ENCODE results near the gene PNKP.
A peak's percentile ranks its signal among the peaks of the same experiment; 100 is the strongest.

The PNKP gene

DNA sequence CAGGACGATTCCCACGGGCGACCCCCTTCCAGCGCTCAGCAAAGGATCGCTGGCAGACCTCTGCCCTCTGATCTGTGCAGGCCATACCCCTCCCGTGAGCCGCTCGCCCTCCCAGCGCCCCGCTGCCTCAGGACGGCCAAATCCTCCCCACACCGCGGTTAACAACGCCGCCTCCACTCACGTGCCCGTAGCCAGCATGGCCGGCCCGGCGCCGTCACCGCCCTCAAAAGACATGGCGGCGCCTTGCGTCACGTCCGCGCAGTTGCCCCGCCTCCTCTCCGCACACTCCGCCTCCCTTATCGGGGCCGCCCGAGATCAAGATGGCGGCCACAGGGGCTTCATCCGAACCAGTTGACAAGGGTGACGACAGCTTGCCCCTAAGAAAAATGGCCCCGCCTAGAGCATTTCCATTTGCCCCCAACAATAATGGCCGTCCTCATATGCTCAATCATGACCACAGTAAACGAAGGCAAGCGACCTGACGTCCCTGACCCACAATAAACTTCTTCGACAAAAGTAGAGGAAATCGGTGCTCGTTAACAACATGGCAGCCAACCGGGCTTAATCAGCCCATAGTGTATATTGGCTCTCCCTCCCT, 9.1 kb upstream of the PNKP start:
- peak; percentile 95 to 97 (median 96) for DNase-seq (ENCODE audit: low read depth in 3 of 3)

DNA sequence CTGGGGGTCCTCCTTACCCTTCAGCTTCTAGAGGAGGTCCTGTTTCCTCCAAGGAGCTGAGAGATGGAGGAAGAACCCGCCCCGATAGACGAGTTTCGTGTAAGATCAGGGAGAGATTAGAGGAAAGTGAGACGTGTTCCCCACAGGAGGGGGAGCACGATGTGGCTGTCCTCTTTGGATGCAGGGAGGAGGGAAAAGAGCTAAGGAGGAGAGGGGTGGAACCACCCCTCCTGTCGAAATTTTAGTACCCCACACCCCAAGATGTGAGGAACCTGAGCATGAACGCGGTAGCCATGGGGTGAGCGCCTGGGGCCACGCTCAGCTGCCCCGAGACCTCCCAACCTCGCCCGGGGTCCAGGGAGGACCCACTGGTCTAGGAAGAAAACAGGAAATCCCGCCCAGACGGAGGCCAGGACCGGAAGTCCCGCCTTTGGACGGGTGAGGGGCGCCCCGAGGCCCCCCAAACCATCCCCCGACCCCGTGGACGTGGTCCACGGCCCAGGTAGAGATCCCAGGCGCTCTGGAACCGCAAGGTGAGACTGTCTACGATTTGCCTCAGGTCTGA, 8.6 kb upstream of the PNKP start:
- peak in 2 of 3 donors; percentile 18 to 46 for DNase-seq (ENCODE audit: low read depth in 3 of 3)

DNA sequence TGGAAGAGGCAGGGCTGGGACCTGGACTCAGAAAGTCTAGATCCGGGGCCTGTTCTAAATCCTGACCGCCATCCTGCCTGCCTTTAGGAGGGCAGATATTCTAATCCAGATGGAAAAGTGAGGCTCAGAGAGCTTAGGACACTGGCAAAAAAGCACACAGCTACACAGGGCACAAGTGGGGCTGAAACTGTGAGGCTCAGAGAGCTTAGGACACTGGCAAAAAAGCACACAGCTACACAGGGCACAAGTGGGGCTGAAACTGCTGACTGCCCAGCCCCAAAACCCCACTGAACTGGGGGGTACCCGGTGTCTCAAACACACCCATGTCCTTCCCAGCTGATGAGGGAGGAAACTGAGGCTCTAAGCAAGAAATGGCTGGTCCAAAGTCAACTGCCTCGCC, 7.8 kb upstream of the PNKP start:
- DNase-seq (ENCODE audit: low read depth in 3 of 3), result no peak

DNA sequence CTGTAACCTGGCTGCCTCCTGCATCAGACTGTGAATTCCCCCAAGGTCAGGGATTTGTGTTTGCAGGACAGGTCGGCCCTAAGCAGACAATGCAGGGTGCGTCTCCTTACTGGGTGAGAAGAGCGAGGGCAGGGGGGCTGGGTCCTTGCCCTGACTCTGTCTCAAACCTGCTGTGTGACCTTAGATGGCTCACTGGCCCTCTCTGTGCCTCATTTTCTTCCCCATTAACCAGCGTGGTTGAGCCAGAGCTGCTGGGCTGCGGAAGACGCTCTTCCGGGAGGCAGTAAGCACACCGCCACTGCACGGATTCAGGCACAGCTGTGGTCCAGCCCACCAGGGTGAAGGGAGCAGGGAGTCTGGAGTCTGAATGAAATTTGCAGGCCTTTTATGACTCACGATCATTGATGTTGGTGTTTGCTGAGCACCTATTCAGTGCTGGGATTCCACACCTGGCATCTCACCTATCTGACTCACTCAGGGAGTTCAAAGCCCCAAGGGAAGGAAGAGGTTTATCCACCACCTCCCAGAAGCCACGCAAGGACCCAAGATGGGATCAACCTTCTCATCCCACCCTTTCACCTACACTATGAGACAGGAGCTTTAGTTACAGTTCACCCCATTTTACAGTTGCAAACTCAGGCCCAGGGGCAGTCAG, 7.3 kb upstream of the PNKP start:
- no peak for DNase-seq (ENCODE audit: low read depth in 3 of 3)

DNA sequence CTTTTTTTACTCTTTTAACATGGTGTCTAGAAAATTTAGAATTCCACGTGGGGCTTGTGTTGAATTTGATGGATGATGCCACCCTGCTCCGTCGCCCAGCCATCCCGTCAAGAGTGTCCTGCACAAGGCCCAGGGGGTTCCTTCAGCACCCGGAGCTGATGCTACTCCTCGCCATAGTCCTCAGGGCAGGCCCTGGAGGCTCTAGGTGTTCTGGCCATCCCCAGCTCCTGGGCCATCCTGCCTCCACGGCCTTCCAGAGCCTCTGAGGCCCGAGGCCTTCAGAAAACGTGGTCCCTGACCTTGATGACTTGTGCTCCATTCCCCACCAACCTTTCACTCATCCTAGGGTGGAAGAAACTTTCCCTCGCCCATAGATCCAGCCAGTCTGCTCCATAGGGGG, 6.5 kb upstream of the PNKP start:
- no peak for DNase-seq (ENCODE audit: low read depth in 3 of 3)

DNA sequence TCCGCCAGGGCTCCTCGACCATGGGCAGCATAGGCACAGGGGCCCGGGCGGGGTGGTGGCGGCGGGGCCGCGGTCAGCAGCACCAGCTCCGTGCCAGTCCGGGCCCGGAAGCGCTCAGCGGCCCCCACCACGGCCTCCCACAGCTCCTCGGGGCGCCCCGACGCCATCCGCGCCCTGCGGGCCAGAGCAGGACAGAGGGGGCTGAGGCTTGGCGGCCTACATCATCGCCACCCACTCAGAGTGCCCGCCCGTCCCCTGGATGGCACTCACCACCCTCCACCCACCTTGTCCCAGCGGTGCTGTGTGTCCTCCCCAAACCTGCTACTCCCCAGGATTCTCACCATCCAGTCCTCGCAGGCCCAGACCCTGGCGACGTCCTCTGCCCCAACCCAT, 5.7 kb upstream of the PNKP start:
- no peak for DNase-seq (ENCODE audit: low read depth in 3 of 3)

DNA sequence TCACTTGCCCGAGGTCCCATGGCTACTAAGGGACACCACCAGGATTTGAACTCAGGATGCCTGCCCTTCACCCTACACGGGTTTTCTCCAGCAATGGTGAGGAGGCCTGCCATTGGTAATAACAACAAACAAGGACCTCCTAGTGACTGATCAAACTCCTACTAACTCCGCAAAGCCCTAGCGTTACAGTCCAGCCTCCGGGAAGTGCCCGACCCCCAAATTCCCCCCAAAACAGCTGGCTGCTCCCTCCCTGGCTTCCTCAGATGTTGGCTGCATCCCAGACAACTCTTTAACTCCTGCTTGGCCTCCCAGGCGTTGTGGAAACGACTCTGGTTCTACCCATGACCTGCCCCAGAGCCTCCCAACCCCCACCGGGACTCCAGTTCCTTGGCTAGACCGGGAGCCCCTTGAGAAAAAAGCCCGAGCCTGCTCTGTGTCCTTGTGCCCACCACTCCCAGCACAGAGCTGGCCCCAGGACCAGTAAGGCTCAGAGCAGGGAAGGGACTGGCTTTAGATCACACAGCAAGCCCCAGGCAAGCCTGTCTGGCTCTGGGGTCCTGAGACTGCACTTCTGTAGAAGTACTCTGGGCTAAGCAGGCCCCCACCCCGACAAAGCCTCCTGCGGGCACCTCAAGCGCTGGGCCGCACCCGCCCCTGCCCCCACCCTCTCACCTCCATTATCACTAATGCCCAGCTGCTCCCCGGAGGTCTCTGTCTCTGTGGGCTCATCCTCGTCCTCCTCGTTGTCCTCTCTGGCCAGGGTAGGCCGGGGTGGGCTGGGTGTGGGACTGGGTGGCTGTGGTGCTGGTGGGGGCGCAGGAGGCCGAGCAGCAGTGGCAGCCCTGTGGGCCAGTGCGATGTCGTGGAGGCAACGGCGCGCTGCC, 5.1 kb upstream of the PNKP start:
- DNase-seq (ENCODE audit: low read depth in 3 of 3), result no peak

DNA sequence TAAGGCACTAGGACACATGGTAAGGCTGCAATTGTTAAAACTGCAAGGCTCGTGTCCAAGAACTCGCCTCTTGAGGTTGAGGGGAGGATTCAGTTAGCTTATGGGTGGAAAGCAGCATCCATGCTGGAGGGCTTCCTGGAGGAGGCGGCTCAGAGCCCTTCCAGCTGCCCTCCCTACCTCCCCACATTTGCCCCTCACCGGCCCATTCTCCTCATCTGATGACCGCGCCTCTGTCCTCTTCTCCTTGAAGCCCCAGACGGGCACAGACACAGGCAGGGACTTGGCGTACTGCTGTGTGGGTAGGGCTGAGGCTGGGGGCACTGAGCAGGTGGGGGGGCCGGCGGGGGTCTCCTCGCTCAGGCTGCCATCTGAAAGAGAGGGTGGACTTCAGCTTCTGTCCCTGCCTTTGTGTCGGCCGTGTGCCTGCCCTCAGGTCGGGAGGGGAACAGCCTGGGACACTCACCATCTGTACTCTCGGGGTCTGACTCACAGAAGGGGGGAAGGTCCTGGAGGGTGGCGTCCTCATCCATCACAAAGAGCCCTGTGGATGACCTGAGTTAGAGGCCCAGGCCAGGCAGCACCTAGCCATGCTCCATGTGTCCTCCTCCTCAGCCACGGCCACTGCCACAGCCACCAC, 4.1 kb upstream of the PNKP start:
- no peak for DNase-seq (ENCODE audit: low read depth in 3 of 3)

DNA sequence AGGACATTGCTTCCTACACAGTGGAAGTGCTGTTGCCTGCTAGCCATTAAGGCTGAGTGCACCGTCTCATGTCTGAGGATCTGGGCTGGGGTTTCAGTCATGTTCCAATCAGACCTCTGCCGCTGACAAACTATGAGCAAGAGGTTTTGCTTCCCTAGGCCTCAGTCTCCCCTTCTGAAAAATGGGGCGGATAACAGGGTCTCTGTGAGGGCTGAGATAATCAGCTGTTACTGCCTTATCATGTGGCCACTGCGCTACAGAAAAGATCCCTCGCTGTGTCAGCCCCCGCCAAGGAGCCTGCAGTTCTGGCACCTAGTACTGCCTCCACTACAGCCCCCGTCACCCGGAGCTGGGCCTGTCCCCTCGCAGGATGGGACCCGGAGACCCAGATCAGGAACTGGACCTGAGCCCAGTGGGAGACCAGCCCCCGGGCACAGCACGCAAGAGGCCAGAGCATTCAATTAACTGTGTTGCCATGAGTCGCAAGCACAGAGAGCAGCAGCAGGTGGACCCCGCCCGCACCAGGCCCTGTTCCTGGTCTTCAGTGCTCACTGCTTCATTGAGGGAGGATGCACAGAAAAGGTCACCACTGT, 3.0 kb upstream of the PNKP start:
- DNase-seq (ENCODE audit: low read depth in 3 of 3), result no peak

DNA sequence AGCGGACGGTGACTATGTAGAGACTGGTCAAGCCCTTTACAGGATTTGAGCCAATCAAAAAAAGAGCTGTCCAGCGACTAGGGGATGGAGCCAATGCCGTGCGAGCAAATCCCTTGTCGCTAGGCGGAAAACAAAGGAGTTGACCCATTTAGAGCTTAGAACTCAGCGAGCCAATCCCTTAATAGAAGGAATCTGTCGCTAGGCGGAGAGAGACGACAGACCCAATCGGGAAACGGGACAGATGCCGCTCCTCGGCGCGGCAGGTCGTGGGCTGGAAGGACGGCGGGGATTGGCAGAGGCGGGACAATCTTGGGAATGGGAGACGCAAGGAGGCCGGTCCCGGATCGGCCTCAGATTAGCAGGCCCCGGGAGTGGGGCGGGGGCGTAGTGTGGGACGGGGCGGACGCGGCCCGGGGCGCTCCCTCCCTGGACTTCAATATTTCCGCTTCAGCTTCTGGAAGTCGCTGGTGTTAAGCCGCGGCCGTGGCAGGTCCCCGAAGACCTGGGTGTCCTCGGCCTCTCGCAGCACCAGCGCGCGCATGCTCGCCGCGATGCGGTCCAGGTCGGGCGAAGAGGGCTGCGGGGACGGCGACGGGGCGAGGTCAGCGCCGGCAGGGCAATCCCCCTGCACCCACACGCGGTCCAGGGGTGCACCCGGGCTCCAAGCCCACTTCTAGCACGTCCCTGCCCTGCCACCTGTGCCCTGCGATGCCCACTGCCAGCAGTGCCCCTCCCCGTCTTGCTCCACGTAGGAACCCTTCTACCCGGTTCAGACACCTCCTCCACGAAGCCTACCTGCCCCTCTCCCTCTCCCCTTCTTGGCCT, 2.3 kb upstream of the PNKP start:
- DNase-seq (ENCODE audit: low read depth in 3 of 3), result peak; percentile 82 to 87 (median 83)

DNA sequence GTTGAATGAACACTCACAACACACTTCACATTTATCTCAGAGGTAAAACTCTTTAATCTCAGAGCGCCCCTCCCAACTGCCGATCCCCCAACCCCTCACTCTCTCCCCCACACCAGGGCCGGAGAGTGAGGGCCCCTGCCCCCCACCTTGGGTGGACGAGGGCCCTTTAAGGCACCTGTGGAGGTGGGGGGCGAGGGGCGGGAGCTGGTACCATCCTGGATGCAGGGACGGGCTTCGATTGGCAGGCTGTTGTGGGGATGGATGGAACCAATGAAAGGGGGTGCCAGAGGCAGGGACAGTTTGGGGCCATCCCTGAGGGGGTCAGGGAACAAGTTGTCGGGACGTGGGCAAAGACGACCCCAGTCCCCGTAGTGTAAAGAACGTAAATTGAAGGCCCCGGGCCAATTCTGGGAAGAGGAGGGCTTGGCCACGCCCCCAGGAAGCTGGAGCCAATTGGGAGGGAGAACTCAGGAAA, 1.7 kb upstream of the PNKP start:
- no peak for DNase-seq (ENCODE audit: low read depth in 3 of 3)

DNA sequence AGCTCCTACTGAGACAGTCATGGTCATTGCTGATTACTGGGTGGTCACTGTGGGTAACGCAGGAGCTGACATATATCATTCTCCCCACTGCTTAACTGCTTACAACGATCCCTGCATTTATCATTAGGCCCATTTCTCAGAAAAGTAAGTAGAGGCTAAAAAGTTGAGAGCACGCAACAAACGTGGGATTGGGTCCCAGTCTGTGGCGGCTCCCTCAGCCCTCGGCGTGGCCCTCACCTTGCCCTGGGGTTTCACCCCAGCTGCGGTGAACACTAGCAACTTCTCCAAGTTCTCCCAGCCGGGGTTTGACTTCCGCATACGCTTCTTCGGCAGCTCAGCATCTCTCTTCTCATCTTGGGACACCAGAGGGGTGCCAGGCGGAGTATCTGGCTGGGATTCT, 2.5 kb downstream of the PNKP start:
- no peak for DNase-seq (ENCODE audit: low read depth in 3 of 3)

DNA sequence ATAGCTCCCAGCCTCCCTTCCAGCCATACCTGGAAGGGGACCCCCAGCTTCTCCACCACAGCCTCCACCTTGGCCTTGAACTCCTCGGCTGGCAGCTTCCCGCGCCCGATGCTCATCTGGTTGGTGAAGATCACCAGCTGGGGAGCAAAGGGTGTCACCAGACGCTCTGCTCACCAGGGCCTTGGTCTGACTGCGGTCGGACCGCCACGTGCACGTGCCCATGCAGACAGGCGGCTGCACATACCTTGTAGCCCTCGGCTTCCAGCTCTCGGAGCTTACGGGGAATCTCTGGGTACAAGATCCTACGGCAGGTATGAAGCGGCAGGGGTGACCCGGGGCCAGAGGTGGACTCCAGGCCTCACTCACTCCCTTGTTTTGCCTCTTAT, 3.4 kb downstream of the PNKP start:
- no peak for DNase-seq (ENCODE audit: low read depth in 3 of 3)

DNA sequence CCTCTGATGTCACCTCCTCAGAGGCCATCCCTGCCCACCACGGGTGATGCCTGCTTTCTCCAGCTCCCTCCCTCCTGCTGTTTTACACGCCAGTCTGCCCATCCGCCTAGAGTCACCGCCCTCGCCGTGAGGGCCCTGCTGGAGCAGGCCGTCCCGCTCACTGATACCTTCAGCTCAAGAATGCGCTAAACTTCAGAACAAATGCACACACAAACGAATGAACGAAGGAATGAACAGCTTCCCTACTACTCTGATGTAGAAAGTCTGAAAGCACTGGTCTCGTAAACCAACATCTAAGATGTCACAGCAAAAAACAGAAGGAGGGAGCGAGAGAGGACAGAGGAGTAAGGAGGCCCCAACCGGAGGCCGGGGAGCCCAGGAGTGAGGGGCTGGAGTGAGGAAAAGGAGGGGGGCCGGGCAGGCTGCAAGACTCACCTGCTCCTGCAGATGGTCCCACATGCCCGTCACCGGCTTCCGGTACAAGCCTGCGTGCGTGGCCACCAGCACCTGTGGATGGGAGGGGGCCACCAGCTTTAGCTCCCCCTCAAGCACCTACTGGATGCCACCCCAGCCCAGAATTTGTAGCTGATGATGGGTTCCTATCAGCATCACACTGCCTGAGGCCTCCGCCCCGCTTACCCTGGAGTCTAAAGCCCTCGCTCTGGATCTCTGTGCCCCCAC, 4.0 kb downstream of the PNKP start:
- no peak for DNase-seq (ENCODE audit: low read depth in 3 of 3)

DNA sequence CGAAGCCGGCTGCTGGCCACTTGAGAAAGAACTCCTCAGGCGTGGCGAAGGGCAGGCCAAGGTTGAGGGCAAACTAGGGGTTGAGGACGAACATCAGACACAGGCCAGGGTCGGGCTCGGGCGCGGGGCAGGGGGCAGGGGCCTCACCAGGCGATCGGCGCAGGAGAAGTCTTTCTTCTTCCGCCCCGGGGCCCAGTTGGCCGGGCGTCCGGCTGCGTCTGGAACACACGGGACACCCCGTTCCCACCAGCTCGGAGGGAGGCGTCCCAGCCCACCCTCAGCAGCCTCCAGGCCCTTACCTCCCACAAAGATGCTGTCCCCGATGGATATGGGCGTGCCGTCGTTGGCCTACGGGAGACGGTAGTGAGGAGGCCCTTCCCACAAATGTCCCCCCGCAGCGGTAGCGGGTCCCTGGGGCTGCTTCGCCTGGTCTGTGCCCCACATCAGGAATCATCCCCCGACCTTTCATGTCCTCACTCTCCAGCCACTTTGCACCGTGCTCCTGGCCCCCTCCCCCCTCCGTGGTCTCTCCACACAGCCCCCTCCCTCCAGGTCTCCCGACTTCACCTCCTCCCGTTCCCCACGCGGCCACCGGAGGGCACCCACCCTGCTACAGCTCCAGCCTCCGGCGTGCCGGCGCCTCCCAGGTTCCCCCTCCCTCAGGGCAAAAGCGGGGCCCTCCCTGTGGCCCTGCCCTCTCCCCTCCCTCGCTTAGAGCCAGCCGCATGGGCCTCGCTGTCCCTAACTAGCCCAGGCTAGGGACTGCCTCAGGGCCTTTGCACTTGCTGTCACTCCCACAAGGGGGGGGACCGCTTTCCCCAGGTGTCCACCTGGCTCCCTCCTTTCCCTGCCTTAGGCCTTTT, 4.8 kb downstream of the PNKP start:
- no peak for DNase-seq (ENCODE audit: low read depth in 3 of 3)

DNA sequence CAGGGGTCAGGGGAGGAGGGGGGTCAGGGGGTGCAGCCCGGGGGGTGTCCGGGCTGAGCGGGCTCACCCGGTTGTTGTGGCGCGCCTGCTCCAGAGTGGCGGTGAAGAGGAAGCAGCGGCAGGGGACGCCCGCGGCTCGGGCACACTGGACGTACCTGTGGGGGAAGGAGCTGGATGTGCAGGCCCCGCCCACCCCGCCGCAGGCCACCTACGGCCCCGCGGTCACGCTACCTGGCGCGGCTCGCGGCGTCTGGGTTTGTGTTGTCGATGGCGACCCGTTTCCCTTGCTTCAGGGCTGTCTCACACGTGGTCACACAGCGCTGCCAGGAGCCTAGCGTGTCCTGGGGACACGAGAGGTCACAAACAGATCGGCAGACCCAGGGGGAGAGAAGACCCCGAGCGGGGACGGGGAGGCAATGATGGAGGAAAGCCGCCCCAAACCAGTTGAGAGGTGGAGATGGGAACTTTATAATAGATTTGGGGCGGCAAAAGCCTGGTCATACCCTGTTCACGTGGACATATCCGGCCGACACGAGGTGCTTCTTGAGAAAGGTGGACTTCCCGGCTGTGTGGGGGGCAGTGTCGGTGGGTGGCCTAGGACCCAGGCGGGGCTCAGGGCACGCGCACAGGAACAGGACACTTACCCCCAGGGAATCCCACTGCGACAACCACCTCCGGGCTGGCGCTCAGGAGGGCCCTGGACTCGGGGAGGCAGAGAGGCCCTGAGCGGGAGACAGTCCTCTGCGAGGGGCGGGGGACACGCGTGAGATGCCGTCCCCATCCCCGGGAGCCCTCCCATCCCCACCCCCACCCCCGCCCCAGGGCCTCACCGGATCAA, 5.6 kb downstream of the PNKP start:
- no peak for DNase-seq (ENCODE audit: low read depth in 3 of 3)

DNA sequence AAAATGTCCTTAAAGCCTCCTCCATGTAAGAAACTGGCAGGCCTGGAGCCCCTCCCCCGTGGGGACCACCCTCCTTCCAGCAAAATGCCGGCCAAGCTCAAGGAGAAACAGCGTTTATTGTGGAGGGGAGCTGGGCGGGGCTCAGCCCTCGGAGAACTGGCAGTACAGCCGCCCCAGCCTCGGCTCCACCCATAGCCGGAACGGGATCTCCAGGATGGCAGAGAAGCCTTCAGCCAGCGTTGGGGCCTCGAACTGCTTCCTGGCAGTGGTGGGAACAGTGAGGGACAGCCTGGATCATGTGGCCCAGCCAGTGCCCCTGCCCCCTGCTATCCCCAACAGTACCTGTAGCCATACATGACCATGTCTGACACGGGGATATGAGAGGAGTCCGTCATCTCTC, 6.3 kb downstream of the PNKP start:
- no peak for DNase-seq (ENCODE audit: low read depth in 3 of 3)
